SK-N-MC (cell line): ENCODE data around the gene TMPRSS9.

Experiments
- DNase-seq: peaks from one replicate; pipeline ENCODE4 v3.0.0-alpha.2; 2011; ENCODE audit warnings: low read depth, low spot score
- H3K27ac ChIP-seq: fragments of 200-600 bp; sonication (generic); 2 replicates; pipeline ENCODE4 v1.5.1; 2016; ENCODE audit warnings: mixed run types
- H3K36me3 ChIP-seq: fragments of 200-600 bp; sonication (generic); 2 replicates; pipeline ENCODE4 v1.6.1; 2017; ENCODE audit warnings: antibody characterized with exemption, low read length, mixed read lengths; ENCODE audit not compliant: insufficient read depth
- H3K4me3 ChIP-seq: fragments of 200-600 bp; sonication (generic); 2 replicates; pipeline ENCODE4 v1.5.1; 2016
- H3K9ac ChIP-seq: fragments of 200-600 bp; sonication (generic); 2 replicates; pipeline ENCODE4 v1.8.0; 2017; ENCODE audit warnings: mixed run types, mixed read lengths; ENCODE audit not compliant: insufficient read length
- H3K9me3 ChIP-seq: fragments of 200-600 bp; sonication (generic); 2 replicates; pipeline ENCODE4 v1.6.1; 2017; ENCODE audit warnings: low read depth, mild to moderate bottlenecking, antibody characterized with exemption, low read length, moderate library complexity, mixed read lengths
- EZH2 ChIP-seq: fragments of 200-600 bp; sonication (generic); IDR thresholded peaks from one replicate; pipeline ENCODE4 v1.6.1; 2017; ENCODE audit warnings: antibody characterized with exemption
- FOXP2 ChIP-seq: optimal IDR thresholded peaks from 2 replicates; pipeline ENCODE3; 2011; ENCODE audit warnings: mild to moderate bottlenecking, moderate library complexity; ENCODE audit not compliant: insufficient read depth; ENCODE audit errors: extremely low read length, control extremely low read depth
- POLR2AphosphoS5 ChIP-seq: IDR thresholded peaks from 2 replicates; pipeline ENCODE4 v1.6.1; 2012; ENCODE audit warnings: mild to moderate bottlenecking, low read depth, low read length, borderline replicate concordance

The TMPRSS9 gene

DNA sequence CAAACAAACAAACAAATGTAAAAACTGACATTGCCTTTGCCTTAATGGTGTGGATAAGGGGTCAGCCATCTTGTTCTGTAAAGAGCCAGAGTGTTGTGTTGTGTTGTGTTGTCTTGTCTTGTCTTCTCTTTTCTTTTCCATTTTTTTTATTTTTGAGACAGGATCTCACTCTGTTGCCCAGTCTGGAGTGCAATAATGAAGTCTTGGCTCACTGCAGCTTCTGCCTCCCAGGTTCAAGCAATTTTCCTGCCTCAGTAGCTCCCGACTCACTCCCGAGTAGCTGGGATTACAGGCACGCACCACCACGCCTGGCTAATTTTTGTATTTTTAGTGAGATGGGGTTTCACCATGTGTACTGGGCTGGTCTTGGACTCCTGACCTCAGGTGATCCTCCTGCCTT is 39.5 kb downstream of the TMPRSS9 start:
- no peak overlapping the region for H3K27ac ChIP-seq
- H3K4me3 ChIP-seq: no peak overlapping the region
- H3K36me3 ChIP-seq: no peaks in the 10 kb centered on the region
- H3K9me3 ChIP-seq: no peaks in the 10 kb centered on the region
- TF ChIP-seq POLR2AphosphoS5 (no peak), EZH2 (no peak), FOXP2 (no peak)
- no peak overlapping the region for H3K9ac ChIP-seq
- DNase-seq: no peak

DNA sequence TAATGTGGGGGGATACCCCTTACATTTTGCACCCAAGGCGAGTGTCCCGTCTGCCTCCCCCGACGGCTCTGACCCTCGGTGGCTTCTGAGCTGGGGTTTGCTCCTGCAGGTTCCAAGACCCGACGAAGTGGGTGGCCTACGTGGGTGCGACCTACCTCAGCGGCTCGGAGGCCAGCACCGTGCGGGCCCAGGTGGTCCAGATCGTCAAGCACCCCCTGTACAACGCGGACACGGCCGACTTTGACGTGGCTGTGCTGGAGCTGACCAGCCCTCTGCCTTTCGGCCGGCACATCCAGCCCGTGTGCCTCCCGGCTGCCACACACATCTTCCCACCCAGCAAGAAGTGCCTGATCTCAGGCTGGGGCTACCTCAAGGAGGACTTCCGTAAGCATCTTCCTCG is 48.2 kb downstream of the TMPRSS9 start:
- no peak for DNase-seq

DNA sequence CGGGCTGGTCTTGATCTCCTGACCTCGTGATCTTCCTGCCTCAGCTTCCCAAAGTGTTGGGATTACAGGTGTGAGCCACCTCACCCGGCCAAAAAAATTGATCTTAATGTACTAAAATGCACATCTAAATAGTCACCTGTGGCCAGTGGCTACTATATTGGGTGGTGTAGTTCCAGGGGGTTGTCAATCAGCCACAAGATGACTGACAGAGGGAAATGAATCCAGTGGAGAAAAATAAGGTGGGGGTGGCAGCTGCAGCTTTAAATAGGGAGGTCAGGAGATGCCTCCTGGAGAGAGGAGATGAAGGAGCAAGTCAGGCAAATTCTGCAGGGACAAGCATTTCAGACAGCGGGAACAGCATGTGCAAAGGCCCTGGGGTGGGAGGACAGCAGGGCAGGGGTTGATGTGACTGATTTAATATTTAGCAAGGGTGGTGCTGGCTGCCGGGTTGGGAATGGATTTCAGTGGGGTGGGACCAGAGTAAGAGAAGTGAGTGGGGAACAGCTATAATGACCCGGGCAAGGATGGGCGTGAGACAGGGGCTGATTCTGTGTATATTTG is 49.4 kb downstream of the TMPRSS9 start:
- Histone ChIP-seq H3K4me3 (no peak overlapping the region), H3K9me3 (no peaks in the 10 kb centered on the region), H3K9ac (no peak overlapping the region), H3K36me3 (no peaks in the 10 kb centered on the region), H3K27ac (no peak overlapping the region)
- DNase-seq: no peak
- TF ChIP-seq EZH2: no peak
- no peak for TF ChIP-seq POLR2AphosphoS5

More for the DNA sequence above, 48.2 kb downstream of the TMPRSS9 start:
- Histone ChIP-seq H3K36me3 (no peaks in the 10 kb centered on the region), H3K27ac (no peak overlapping the region), H3K9me3 (no peaks in the 10 kb centered on the region), H3K9ac (no peak overlapping the region), H3K4me3 (no peak overlapping the region)
- TF ChIP-seq FOXP2 (no peak), EZH2 (no peak), POLR2AphosphoS5 (no peak)

DNA sequence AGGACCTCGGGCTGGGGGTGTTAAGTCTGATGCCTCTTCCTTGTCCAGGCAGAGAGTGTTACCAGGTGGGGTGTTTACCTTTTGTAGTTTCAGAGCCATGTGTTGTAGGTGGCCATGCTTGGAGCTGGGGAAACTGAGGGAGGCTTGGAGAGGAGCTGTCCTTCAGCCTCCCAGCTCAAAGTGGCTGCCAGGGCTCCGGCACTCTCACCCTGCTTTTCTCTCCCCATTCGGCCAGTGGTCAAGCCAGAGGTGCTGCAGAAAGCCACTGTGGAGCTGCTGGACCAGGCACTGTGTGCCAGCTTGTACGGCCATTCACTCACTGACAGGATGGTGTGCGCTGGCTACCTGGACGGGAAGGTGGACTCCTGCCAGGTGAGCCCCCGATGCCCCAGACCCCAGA is 50.0 kb downstream of the TMPRSS9 start:
- Histone ChIP-seq H3K27ac (no peak overlapping the region), H3K9ac (no peak overlapping the region), H3K9me3 (no peaks in the 10 kb centered on the region), H3K4me3 (no peak overlapping the region), H3K36me3 (no peaks in the 10 kb centered on the region)
- DNase-seq: no peak
- TF ChIP-seq POLR2AphosphoS5 (no peak), EZH2 (no peak), FOXP2 (no peak)

DNA sequence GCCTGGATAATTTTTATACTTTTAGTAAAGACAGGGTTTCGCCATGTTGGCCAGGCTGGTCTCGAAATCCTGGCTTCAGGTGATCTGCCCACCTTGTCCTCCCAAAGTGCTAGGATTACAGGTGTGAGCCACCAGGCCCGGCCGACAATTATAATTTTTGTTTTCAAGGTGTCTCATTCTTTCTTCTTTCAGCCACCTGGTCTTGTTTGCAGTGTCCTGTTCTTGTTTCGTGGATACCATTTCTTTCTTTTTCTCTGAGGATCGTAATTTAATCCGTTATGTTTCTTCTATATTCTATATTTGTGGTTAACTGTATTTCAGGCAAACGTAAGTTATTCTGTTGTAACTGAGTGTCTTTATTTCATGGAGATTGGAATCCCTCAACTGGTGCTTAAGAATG is 51.6 kb downstream of the TMPRSS9 start:
- TF ChIP-seq FOXP2 (no peak), EZH2 (no peak), POLR2AphosphoS5 (no peak)
- H3K36me3 ChIP-seq: no peaks in the 10 kb centered on the region
- no peaks in the 10 kb centered on the region for H3K9me3 ChIP-seq
- DNase-seq: no peak
- H3K27ac ChIP-seq: no peak overlapping the region
- no peak overlapping the region for H3K4me3 ChIP-seq
- no peak overlapping the region for H3K9ac ChIP-seq

DNA sequence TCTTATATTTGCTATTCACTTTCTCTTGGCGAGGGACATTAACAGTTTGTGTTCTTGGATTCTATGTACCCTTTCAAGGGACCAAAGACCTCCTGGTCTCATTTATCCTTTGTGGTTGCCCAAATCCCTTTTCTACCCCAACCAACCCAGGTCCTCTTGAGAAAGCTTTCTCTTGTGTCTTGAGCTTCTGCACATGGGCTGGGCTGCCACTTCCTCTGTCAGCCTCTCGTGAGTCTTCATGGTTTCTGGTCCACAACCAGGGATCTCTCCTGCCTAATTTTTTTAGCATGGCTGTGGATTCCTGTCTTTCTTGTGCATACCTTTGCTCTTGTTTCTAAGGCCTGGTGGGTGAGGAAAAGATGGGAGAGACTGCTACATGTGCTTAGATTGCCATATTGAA is 52.4 kb downstream of the TMPRSS9 start:
- no peaks in the 10 kb centered on the region for H3K36me3 ChIP-seq
- no peak overlapping the region for H3K4me3 ChIP-seq
- H3K9ac ChIP-seq: no peak overlapping the region
- TF ChIP-seq POLR2AphosphoS5 (no peak), FOXP2 (no peak), EZH2 (no peak)
- H3K9me3 ChIP-seq: no peaks in the 10 kb centered on the region
- no peak for DNase-seq
- H3K27ac ChIP-seq: no peak overlapping the region

DNA sequence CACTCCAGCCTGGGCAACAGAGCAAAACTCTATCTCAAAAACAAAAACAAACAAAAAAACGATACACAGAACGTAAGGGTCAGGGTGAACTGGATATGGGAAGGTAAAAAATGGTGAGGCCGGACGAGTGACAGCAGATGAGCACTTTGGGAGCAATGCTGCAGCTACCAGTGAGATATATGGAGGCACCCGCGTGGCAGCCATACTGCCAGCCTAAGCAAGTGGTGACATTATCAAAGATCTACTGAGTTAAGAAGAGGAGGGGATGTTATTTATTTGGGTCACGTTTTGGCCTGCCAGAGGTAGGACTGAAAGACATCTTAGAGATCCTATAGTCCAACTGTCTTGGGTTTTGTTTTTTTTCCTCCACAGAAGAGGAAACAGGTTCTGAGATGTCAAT is 53.1 kb downstream of the TMPRSS9 start:
- H3K36me3 ChIP-seq: no peaks in the 10 kb centered on the region
- no peak for TF ChIP-seq POLR2AphosphoS5
- no peak for TF ChIP-seq EZH2
- no peak for TF ChIP-seq FOXP2
- no peak overlapping the region for H3K27ac ChIP-seq
- DNase-seq: no peak
- no peaks in the 10 kb centered on the region for H3K9me3 ChIP-seq
- H3K4me3 ChIP-seq: no peak overlapping the region
- no peak overlapping the region for H3K9ac ChIP-seq

DNA sequence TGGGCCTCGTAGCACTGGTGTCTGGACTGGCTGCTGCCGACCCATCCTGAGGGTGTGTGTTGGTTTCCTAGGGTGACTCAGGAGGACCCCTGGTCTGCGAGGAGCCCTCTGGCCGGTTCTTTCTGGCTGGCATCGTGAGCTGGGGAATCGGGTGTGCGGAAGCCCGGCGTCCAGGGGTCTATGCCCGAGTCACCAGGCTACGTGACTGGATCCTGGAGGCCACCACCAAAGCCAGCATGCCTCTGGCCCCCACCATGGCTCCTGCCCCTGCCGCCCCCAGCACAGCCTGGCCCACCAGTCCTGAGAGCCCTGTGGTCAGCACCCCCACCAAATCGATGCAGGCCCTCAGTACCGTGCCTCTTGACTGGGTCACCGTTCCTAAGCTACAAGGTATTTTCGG is 53.6 kb downstream of the TMPRSS9 start:
- Histone ChIP-seq H3K9me3 (no peaks in the 10 kb centered on the region), H3K9ac (no peak overlapping the region), H3K27ac (no peak overlapping the region), H3K36me3 (no peaks in the 10 kb centered on the region), H3K4me3 (no peak overlapping the region)
- TF ChIP-seq POLR2AphosphoS5 (no peak), FOXP2 (no peak), EZH2 (no peak)
- no peak for DNase-seq

DNA sequence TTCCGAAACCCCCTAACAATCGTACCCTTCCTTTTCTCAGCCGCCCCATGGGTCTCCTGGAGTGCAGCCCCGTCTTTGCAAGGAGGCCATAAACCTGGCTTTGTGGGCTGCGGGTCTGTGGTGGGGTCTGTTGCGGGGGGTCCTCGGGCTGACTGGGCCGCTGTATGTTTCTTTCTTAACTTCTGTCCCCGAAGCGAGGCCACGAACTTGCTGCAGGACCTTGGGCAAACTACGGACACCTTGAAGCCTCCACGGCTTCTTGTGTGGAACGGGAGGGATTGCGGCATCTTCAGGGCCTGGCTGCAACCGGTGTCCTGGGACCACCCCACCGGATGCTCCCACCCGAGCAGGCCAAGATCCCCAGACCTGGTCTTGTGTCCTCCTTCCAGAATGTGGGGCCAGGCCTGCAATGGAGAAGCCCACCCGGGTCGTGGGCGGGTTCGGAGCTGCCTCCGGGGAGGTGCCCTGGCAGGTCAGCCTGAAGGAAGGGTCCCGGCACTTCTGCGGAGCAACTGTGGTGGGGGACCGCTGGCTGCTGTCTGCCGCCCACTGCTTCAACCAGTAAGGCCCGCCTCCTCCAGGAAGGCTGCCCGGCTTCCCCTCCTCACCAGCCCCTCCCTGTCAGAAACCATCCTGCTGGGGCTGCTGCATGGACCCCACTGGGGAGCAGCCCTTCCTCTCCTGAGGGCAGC is 55.4 kb downstream of the TMPRSS9 start:
- Histone ChIP-seq H3K9me3 (no peaks in the 10 kb centered on the region), H3K9ac (no peak overlapping the region), H3K36me3 (no peaks in the 10 kb centered on the region), H3K4me3 (no peak overlapping the region), H3K27ac (no peak overlapping the region)
- TF ChIP-seq EZH2 (no peak), FOXP2 (no peak), POLR2AphosphoS5 (no peak; the same call in 1 of the 2 replicates)
- no peak for DNase-seq
